SK-N-SH (cell line): ENCODE results near the gene ALS2CL. TPM values are rescaled to one million over a fixed set of nuclear protein-coding genes. Genes with fewer than 3 reads are reported as not detected.

Experiments
- CTCF ChIA-PET: fragments of 300-600, 350-600 bp; formaldehyde crosslinking; extraction: SDS; loops from one replicate; lab custom pipeline; 2021; lab: Yijun Ruan, JAX
- POLR2A ChIA-PET: fragments of 350-600 bp; sonication (Branson Sonifier 250); formaldehyde crosslinking; extraction: SDS; loops from one replicate; lab custom pipeline; 2020; ENCODE audit warnings: antibody characterized with exemption, inconsistent platforms; lab: Yijun Ruan, JAX
- DNase-seq: peaks from one replicate; pipeline ENCODE4 v3.0.0; 2012
- H2AFZ ChIP-seq: fragments of 200-600 bp; sonication (generic); 2 replicates; pipeline ENCODE4 v1.8.1; 2016; ENCODE audit warnings: antibody characterized with exemption, mild to moderate bottlenecking, low read depth
- H3F3A ChIP-seq: fragments of 200-600 bp; sonication (generic); replicated peaks from 2 replicates; pipeline ENCODE3; 2016; ENCODE audit warnings: antibody characterized with exemption, mild to moderate bottlenecking; ENCODE audit not compliant: insufficient read depth
- H3K27ac ChIP-seq, 2 experiments: fragments of 200-500 bp in 1 of 2; fragments of 200-600 bp in 1 of 2; sonication (Bioruptor generic) in 1 of 2; sonication (generic), shearing (Covaris generic) in 1 of 2; 2 replicates each; pipeline versions ENCODE4 v1.5.1 to v1.6.1; 2014 to 2016; ENCODE audit warnings: low read depth in 2 of 2, inconsistent platforms in 1 of 2, low read length in 1 of 2, mild to moderate bottlenecking in 1 of 2, mixed read lengths in 1 of 2
- H3K27me3 ChIP-seq: fragments of 200-600 bp; sonication (generic), shearing (Covaris generic); 2 replicates; pipeline ENCODE4 v1.6.1; 2016; ENCODE audit warnings: mixed run types; ENCODE audit not compliant: insufficient read depth
- H3K36me3 ChIP-seq, 2 experiments: fragments of 200-500 bp in 1 of 2; fragments of 200-600 bp in 1 of 2; sonication (Bioruptor generic) in 1 of 2; sonication (generic) in 1 of 2; replicated peaks in 1 of 2; 2 replicates each; pipeline versions ENCODE3 to v1.5.1; 2014 to 2016; ENCODE audit warnings: low read length in 1 of 2, mild to moderate bottlenecking in 1 of 2; ENCODE audit not compliant: insufficient read depth in 2 of 2, control insufficient read depth in 1 of 2
- H3K4me1 ChIP-seq, 2 experiments: fragments of 200-500 bp in 1 of 2; fragments of 200-600 bp in 1 of 2; sonication (Bioruptor generic) in 1 of 2; sonication (generic), shearing (Covaris generic) in 1 of 2; 2 replicates each; pipeline versions ENCODE4 v1.5.1 to v1.6.1; 2014 to 2016; ENCODE audit warnings: low read depth in 1 of 2, low read length in 1 of 2, mixed run types in 1 of 2; ENCODE audit not compliant: insufficient read depth in 2 of 2, control insufficient read depth in 1 of 2
- H3K4me2 ChIP-seq: fragments of 200-600 bp; sonication (generic), shearing (Covaris generic); 2 replicates; pipeline ENCODE4 v1.6.1; 2017; ENCODE audit warnings: mixed run types
- H3K4me3 ChIP-seq, 2 experiments: fragments of 200-500 bp in 1 of 2; fragments of 200-600 bp in 1 of 2; sonication (Bioruptor generic) in 1 of 2; sonication (generic), shearing (Covaris generic) in 1 of 2; 2 replicates each; pipeline versions ENCODE4 v1.5.1 to v1.8.1; 2014 to 2016; ENCODE audit warnings: low read depth in 2 of 2, inconsistent platforms in 1 of 2, low read length in 1 of 2, mild to moderate bottlenecking in 1 of 2, mixed read lengths in 1 of 2, moderate library complexity in 1 of 2
- H3K79me2 ChIP-seq: fragments of 200-600 bp; sonication (generic); 2 replicates; pipeline ENCODE4 v1.8.1; 2017; ENCODE audit warnings: mild to moderate bottlenecking; ENCODE audit not compliant: insufficient read depth
- H3K9ac ChIP-seq: fragments of 200-600 bp; sonication (generic); 2 replicates; pipeline ENCODE4 v1.6.1; 2017; ENCODE audit warnings: mixed run types
- H3K9me2 ChIP-seq: fragments of 200-600 bp; sonication (generic); 2 replicates; pipeline ENCODE4 v1.6.1; 2017; ENCODE audit warnings: mixed run types
- H3K9me3 ChIP-seq: fragments of 200-600 bp; sonication (generic); 2 replicates; pipeline ENCODE4 v1.6.1; 2017; ENCODE audit warnings: mixed run types, mild to moderate bottlenecking, moderate library complexity
- H4K20me1 ChIP-seq: fragments of 200-600 bp; sonication (generic); 2 replicates; pipeline ENCODE4 v1.6.1; 2017; ENCODE audit warnings: mild to moderate bottlenecking, mixed run types; ENCODE audit not compliant: insufficient read depth
- CHD2 ChIP-seq: fragments of 150-350 bp; IDR thresholded peaks from 2 replicates; pipeline ENCODE4 v1.6.1; 2018; ENCODE audit warnings: low read length; ENCODE audit not compliant: partially characterized antibody
- EP300 ChIP-seq, 2 experiments: IDR thresholded peaks; 2 replicates each; pipeline versions ENCODE4 v1.4.0 to v1.6.1; 2012; ENCODE audit warnings: borderline replicate concordance in 1 of 2, low read depth in 1 of 2, low read length in 1 of 2
- FOXJ3 ChIP-seq: sonication (generic); formaldehyde crosslinking; IDR thresholded peaks from 2 replicates; pipeline ENCODE4 v1.5.1; 2020; ENCODE audit warnings: mild to moderate bottlenecking, missing genetic modification reagents
- FOXM1 ChIP-seq: IDR thresholded peaks from 2 replicates; pipeline ENCODE4 v1.4.0; 2012; ENCODE audit warnings: low read depth, mild to moderate bottlenecking
- MEF2A ChIP-seq: IDR thresholded peaks from 2 replicates; pipeline ENCODE4 v1.4.0; 2012; ENCODE audit warnings: low read depth, borderline replicate concordance
- MXI1 ChIP-seq: IDR thresholded peaks from 2 replicates; pipeline ENCODE4 v1.6.1; 2012; ENCODE audit warnings: mild to moderate bottlenecking, low read depth, low read length, improper control_type of control experiment
- POLR2AphosphoS5 ChIP-seq: IDR thresholded peaks from 2 replicates; pipeline ENCODE4 v1.6.1; 2012; ENCODE audit warnings: low read depth, low read length
- TAF1 ChIP-seq: IDR thresholded peaks from 2 replicates; pipeline ENCODE4 v1.6.1; 2012; ENCODE audit warnings: low read depth, mild to moderate bottlenecking, low read length, moderate library complexity, borderline replicate concordance
- TCF12 ChIP-seq: IDR thresholded peaks from 2 replicates; pipeline ENCODE4 v1.4.0; 2012
- WGBS: methylation state at CpG from one replicate; pipeline ENCODE4 v1.1.6; 2017; ENCODE audit warnings: low lambda C conversion rate; 5-methylcytosine and 5-hydroxymethylcytosine counted together
- polyA plus RNA-seq, 3 experiments: library from polyadenylated mRNA; depleted of rRNA; stranded (reverse); fragments of >200 nt; gene quantifications; 2 replicates each; pipeline ENCODE4 v1.2.3, GENCODE V29; 2012
- TF ChIP-seq, protein P1 (sequence below): IDR thresholded peaks from 2 replicates; pipeline ENCODE4 v1.4.0; 2012; ENCODE audit warnings: low read depth, borderline replicate concordance
- TF ChIP-seq, protein P2 (sequence below): IDR thresholded peaks from 2 replicates; pipeline ENCODE4 v1.4.0; 2012; ENCODE audit warnings: low read depth, borderline replicate concordance
- TF ChIP-seq, protein P3 (sequence below): IDR thresholded peaks from 2 replicates; pipeline ENCODE4; 2012
- TF ChIP-seq, protein P4 (sequence below): fragments of 150-350 bp; IDR thresholded peaks from 2 replicates; pipeline ENCODE4 v1.6.1; 2017; ENCODE audit warnings: antibody characterized with exemption, low read length, low read depth, borderline replicate concordance

ALS2CL gene
- polyA plus RNA-seq, 1 of the 3 experiments (the other 2 are of a cell fraction): 0.18 TPM

DNA sequence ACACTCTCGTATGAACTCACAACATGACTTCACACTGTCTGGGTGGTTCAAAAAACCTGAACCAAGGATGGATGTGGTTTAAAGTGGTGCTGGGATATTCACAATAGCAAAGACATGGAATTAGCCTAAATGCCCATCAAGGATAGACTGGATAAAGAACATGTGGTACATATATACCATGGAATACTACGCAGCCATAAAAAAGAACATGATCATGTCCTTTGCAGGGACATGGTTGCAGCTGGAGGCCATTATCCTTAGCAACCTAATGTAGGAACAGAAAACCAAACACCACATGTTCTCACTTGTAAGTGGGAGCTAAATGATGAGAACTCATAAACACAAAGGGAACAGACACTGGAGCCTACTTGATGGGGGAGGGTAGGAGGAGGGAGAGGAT, 27.5 kb upstream of the ALS2CL start:
- Histone ChIP-seq H4K20me1 (no peaks in the 10 kb centered on the region), H3F3A (no peaks in the 10 kb centered on the region), H3K36me3 (no peaks in the 10 kb centered on the region), H3K9ac (no peak overlapping the region), H3K4me3 (no peak overlapping the region)
- no peak for TF ChIP-seq MXI1
- TF ChIP-seq, all 33 proteins: peak for 0
- DNase-seq: no peak
- Histone ChIP-seq H3K27me3 (no peaks in the 10 kb centered on the region), H3K27ac (no peak overlapping the region), H3K9me3 (no peaks in the 10 kb centered on the region), H3K4me2 (no peak overlapping the region), H2AFZ (no peak overlapping the region), H3K4me1 (peaks cover 0 to 5% of the 10 kb centered on the region in 2 experiments; a peak in 2 of 4 replicates), H3K79me2 (no peaks in the 10 kb centered on the region), H3K9me2 (no peaks in the 10 kb centered on the region)
- WGBS: 71% methylated on average over 2 of the region's 2 CpGs
- CTCF ChIA-PET: interaction anchor here (0.8 to 1.9 kb wide), 5 partner anchors 145 to 232 kb away, joined by 3 to 6 read pairs (median 3); no protein-coding TSS in a partner anchor
- POLR2A ChIA-PET: no interaction called here

DNA sequence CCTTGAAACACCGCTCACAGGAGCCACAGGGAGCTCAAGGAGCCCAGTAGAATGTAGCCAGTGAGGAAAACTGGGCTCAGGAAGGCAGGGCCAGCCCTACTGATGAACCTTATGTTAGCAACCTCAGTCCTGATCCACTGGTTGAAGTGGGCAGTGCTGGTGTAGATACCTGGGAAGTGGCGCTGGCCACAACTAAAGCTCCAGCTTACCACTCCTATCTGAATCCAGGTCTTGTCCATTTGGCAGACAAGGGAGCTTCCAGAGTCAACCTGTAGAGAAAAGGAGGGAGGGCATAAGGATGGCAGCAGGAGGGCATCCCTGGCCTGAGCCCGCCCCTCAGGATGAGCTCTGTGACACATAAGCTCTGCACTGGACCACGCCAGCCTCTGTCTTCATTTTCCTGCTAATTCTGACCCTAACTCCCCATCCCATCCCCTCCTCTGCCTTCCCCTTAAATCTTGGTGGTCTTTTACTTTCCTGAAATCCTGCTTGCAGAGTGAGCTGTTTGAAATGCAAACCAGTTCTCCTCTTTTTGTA, 26.3 kb upstream of the ALS2CL start:
- Histone ChIP-seq H3K4me3 (no peak overlapping the region), H3K27ac (no peak overlapping the region), H3K9me3 (no peaks in the 10 kb centered on the region), H3K4me1 (no peaks in the 10 kb centered on the region), H3K4me2 (no peak overlapping the region), H3K9ac (no peak overlapping the region), H3K9me2 (no peaks in the 10 kb centered on the region), H3F3A (no peaks in the 10 kb centered on the region), H4K20me1 (no peaks in the 10 kb centered on the region), H3K36me3 (no peaks in the 10 kb centered on the region), H3K79me2 (no peaks in the 10 kb centered on the region), H2AFZ (no peak overlapping the region), H3K27me3 (no peaks in the 10 kb centered on the region)
- TF ChIP-seq MXI1: no peak
- TF ChIP-seq, protein P1, sequence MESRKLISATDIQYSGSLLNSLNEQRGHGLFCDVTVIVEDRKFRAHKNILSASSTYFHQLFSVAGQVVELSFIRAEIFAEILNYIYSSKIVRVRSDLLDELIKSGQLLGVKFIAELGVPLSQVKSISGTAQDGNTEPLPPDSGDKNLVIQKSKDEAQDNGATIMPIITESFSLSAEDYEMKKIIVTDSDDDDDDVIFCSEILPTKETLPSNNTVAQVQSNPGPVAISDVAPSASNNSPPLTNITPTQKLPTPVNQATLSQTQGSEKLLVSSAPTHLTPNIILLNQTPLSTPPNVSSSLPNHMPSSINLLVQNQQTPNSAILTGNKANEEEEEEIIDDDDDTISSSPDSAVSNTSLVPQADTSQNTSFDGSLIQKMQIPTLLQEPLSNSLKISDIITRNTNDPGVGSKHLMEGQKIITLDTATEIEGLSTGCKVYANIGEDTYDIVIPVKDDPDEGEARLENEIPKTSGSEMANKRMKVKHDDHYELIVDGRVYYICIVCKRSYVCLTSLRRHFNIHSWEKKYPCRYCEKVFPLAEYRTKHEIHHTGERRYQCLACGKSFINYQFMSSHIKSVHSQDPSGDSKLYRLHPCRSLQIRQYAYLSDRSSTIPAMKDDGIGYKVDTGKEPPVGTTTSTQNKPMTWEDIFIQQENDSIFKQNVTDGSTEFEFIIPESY: no peak
- 56% methylated on average over 4 of the region's 4 CpGs for WGBS
- DNase-seq: no peak
- CTCF ChIA-PET: interaction anchor here (1.2 to 2.3 kb wide), 9 partner anchors 9 to 231 kb away, joined by 3 to 6 read pairs (median 4); no protein-coding TSS in a partner anchor
- POLR2A ChIA-PET: no interaction called here

DNA sequence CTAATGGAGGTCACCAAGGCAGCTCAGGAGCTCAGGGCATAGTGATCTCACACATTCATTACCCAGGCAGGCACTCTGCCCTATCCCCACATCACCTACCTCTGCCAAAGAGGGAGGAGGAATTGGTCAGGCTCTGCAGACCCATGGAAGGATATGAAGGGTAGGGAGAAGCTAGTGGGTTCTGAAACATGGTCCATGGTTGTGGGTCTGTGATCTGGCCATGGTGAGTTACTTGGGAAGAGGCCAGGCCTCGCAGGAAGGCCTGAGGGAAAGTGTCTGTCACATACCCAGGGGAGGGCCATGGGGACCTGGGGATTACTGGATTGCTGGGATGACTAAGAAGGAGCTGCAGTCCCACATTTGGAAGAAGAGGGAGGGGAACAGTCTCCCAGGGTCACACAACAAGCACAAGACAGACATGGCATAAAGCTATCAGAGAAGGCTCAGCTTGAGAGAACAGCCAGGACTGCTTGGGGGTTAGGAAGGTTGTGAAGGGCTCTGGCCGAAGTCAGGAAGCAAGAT, 25.6 kb upstream of the ALS2CL start:
- Histone ChIP-seq H3K9me2 (no peaks in the 10 kb centered on the region), H3K9ac (no peak overlapping the region), H3K79me2 (no peaks in the 10 kb centered on the region), H3K4me2 (no peak overlapping the region), H3K4me1 (no peaks in the 10 kb centered on the region), H3F3A (no peaks in the 10 kb centered on the region), H3K27ac (no peak overlapping the region), H2AFZ (no peak overlapping the region), H3K36me3 (no peaks in the 10 kb centered on the region), H4K20me1 (no peaks in the 10 kb centered on the region), H3K4me3 (no peak overlapping the region), H3K27me3 (no peaks in the 10 kb centered on the region), H3K9me3 (no peaks in the 10 kb centered on the region)
- TF ChIP-seq, protein P2, sequence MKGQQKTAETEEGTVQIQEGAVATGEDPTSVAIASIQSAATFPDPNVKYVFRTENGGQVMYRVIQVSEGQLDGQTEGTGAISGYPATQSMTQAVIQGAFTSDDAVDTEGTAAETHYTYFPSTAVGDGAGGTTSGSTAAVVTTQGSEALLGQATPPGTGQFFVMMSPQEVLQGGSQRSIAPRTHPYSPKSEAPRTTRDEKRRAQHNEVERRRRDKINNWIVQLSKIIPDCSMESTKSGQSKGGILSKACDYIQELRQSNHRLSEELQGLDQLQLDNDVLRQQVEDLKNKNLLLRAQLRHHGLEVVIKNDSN: no peak
- TF ChIP-seq, protein P3, sequence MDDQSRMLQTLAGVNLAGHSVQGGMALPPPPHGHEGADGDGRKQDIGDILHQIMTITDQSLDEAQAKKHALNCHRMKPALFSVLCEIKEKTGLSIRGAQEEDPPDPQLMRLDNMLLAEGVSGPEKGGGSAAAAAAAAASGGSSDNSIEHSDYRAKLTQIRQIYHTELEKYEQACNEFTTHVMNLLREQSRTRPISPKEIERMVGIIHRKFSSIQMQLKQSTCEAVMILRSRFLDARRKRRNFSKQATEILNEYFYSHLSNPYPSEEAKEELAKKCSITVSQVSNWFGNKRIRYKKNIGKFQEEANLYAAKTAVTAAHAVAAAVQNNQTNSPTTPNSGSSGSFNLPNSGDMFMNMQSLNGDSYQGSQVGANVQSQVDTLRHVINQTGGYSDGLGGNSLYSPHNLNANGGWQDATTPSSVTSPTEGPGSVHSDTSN: no peak
- TF ChIP-seq POLR2AphosphoS5 (no peak), FOXJ3 (CRISPR knock-in tag) (no peak), CHD2 (no peak), MEF2A (no peak), TAF1 (no peak), EP300 (IDR thresholded peaks at IDR 0.05; ENCODE audit: borderline replicate concordance in 1 of 2, low read depth in 1 of 2, low read length in 1 of 2) (no peak), TCF12 (no peak), FOXM1 (no peak)
- TF ChIP-seq, protein P4, sequence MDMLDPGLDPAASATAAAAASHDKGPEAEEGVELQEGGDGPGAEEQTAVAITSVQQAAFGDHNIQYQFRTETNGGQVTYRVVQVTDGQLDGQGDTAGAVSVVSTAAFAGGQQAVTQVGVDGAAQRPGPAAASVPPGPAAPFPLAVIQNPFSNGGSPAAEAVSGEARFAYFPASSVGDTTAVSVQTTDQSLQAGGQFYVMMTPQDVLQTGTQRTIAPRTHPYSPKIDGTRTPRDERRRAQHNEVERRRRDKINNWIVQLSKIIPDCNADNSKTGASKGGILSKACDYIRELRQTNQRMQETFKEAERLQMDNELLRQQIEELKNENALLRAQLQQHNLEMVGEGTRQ: no peak
- ChIA-PET POLR2A (no interaction called here), CTCF (interaction anchor here (1.1 to 2.3 kb wide), 7 partner anchors 8 to 230 kb away, joined by 3 to 6 read pairs (median 5); no protein-coding TSS in a partner anchor)
- WGBS: 43% methylated on average over 2 of the region's 2 CpGs
- no peak for DNase-seq
